T-helper 2 cell treated with Interferon-gamma antibody and Interleukin-4, amounts not matched to agents 100 ng/mL and 5 ng/mL, for 36 hours (primary cell): Measurements from ENCODE around the gene ZNF804A. TPM values are rescaled to one million over a fixed set of nuclear protein-coding genes. Genes with fewer than 3 reads are reported as not detected.

Experiments used
- intact Hi-C: fragments of 100-400 bp; cut with micrococcal nuclease; formaldehyde crosslinking; loops from one replicate; pipeline ENCODE4 v1.15.1; 2023
- total RNA-seq: library from RNA; stranded (reverse); gene quantifications from 2 replicates; pipeline ENCODE4 v1.2.3, GENCODE V29; 2022

Gene ZNF804A
- total RNA-seq, 1 donor from 2014 or later: not detected

GRCh38 chr2:184936761-184937160, 338.4 kb downstream of the ZNF804A start:
- intact Hi-C loops: no loop called here

GRCh38 chr2:184938221-184938985, 340.1 kb downstream of the ZNF804A start:
- intact Hi-C loops: no loop called here

GRCh38 chr2:184945326-184945725, 347.0 kb downstream of the ZNF804A start:
- intact Hi-C loops: no loop called here

- intact Hi-C loops: no loop called here
Observed at GRCh38 chr2:184945824-184946223, 347.5 kb downstream of the ZNF804A start.

GRCh38 chr2:184956856-184957255, 358.5 kb downstream of the ZNF804A start:
- intact Hi-C loops: no loop called here

GRCh38 chr2:184971546-184972068, 373.3 kb downstream of the ZNF804A start:
- intact Hi-C loops: no loop called here
